GM18502 (cell line): Measurements from ENCODE around the gene PNMA8A.
"Not testable (repeated sequence)": the region's sequence is repeated elsewhere in the genome, so short reads cannot be mapped to it uniquely, and the experiment has no call there.

Experiments used
- ATAC-seq: cut with Tn5 transposase; IDR thresholded peaks from one replicate; pipeline ENCODE4 v1.9.1; 2021; ENCODE audit warnings: mild to moderate bottlenecking; ENCODE audit not compliant: unreplicated experiment, poor library complexity

PNMA8A gene

GRCh38 chr19:46435689-46436088 lies 35.7 kb downstream of the PNMA8A start:
- ATAC-seq: not testable (repeated sequence)

GRCh38 chr19:46435009-46435408 lies 36.4 kb downstream of the PNMA8A start:
- ATAC-seq: no peak

GRCh38 chr19:46433470-46433869 lies 37.9 kb downstream of the PNMA8A start:
- not testable (repeated sequence) for ATAC-seq

GRCh38 chr19:46431824-46432223 lies 39.5 kb downstream of the PNMA8A start:
- ATAC-seq: no peak

- no peak for ATAC-seq
Measured at GRCh38 chr19:46429999-46430398, 41.4 kb downstream of the PNMA8A start.

GRCh38 chr19:46428239-46429135 lies 42.9 kb downstream of the PNMA8A start, which contains the start of gene PNMA8C:
TSS of gene PNMA8C (minus strand) at chr19:46428936. CDS start at chr19:46428359, 577 bp downstream.
- no peak for ATAC-seq

- ATAC-seq: no peak
Measured at GRCh38 chr19:46427518-46428045, 43.8 kb downstream of the PNMA8A start.

- ATAC-seq: no peak
Measured at GRCh38 chr19:46426506-46427162, 44.7 kb downstream of the PNMA8A start.

GRCh38 chr19:46426035-46426505 lies 45.3 kb downstream of the PNMA8A start:
- ATAC-seq: no peak

- no peak for ATAC-seq
Measured at GRCh38 chr19:46423188-46423587, 48.2 kb downstream of the PNMA8A start.

- no peak for ATAC-seq
Measured at GRCh38 chr19:46422344-46422743, 49.0 kb downstream of the PNMA8A start.

GRCh38 chr19:46420056-46420455 lies 51.3 kb downstream of the PNMA8A start:
- ATAC-seq: no peak
